Measurements from ENCODE around the gene CAPN3. TPM values are rescaled to one million over a fixed set of nuclear protein-coding genes. Genes with fewer than 3 reads are reported as not detected.
A peak's percentile ranks its signal among the peaks of the same experiment; 100 is the strongest.
"Not testable (repeated sequence)": the region's sequence is repeated elsewhere in the genome, so short reads cannot be mapped to it uniquely, and the experiment has no call there.

Gene CAPN3
- total RNA-seq, 1 donor, result 1.1 TPM

DNA sequence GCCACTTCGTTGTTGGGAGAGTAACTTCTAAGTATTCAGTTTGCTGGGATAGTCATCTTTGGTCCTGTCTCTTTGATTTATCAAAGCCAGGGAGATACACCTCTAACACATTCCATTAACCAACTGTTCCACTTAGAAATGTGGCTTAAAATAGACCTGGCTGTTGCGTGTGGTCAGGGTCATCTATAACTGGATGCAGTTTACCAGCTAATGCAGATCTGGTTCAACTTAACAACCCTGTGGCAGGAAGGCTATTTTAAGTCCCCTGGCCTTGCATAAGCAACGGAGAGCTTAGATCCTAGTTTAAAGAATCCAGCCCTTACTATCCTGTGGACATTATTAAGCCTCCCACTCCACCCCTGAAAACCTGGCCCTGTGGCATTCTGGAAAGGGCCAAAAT lies 28.1 kb upstream of the CAPN3 start:
- peaks cover 7% of the 10 kb centered on the region for H3K9me3 ChIP-seq (ENCODE audit: low read depth, low read length)
- DNase-seq (ENCODE audit: insufficient read length, low spot score, missing footprints), result no peak
- no peak overlapping the region for H3K27ac ChIP-seq (ENCODE audit: low read depth, low read length)
- no peaks in the 10 kb centered on the region for H3K27me3 ChIP-seq (ENCODE audit: insufficient read depth, low read length)
- H3K4me2 ChIP-seq (ENCODE audit: insufficient read depth, low read length), result no peak overlapping the region
- TF ChIP-seq, protein P1, sequence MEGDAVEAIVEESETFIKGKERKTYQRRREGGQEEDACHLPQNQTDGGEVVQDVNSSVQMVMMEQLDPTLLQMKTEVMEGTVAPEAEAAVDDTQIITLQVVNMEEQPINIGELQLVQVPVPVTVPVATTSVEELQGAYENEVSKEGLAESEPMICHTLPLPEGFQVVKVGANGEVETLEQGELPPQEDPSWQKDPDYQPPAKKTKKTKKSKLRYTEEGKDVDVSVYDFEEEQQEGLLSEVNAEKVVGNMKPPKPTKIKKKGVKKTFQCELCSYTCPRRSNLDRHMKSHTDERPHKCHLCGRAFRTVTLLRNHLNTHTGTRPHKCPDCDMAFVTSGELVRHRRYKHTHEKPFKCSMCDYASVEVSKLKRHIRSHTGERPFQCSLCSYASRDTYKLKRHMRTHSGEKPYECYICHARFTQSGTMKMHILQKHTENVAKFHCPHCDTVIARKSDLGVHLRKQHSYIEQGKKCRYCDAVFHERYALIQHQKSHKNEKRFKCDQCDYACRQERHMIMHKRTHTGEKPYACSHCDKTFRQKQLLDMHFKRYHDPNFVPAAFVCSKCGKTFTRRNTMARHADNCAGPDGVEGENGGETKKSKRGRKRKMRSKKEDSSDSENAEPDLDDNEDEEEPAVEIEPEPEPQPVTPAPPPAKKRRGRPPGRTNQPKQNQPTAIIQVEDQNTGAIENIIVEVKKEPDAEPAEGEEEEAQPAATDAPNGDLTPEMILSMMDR (IDR thresholded peaks at IDR 0.05; ENCODE audit: extremely low read depth, low read depth, low read length), result no peak
- H2AFZ ChIP-seq (ENCODE audit: low read length), result no peak overlapping the region
- no peaks in the 10 kb centered on the region for H3K79me2 ChIP-seq (ENCODE audit: insufficient read depth, low read length)
- no peaks in the 10 kb centered on the region for H3K4me1 ChIP-seq (ENCODE audit: insufficient read depth, low read length)
- no peaks in the 10 kb centered on the region for H4K20me1 ChIP-seq (ENCODE audit: insufficient read depth, low read length)
- H3K36me3 ChIP-seq (ENCODE audit: insufficient read depth, low read length), result peaks cover 9% of the 10 kb centered on the region
- H3K4me3 ChIP-seq (ENCODE audit: insufficient read depth, low read length), result no peak overlapping the region

DNA sequence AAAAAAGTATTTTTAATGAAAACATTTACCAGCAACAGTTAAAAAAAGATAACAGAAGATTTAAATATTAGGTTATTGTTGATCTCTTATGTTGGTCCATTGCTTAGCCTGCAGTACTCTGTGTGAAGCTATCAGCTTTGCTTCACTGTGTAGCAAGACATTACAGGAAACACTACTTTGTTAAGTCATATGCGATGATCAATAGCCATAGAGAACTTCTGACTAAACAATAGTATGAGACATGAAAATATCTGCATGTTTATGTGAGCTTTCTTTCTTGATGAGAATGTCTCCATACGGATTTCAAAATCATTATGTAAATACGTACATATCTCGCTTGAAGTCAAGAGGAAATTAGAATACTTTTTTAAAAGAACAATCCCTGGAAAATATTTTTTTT lies 27.0 kb upstream of the CAPN3 start:
- Histone ChIP-seq H3K4me1 (ENCODE audit: insufficient read depth, low read length) (no peaks in the 10 kb centered on the region), H4K20me1 (ENCODE audit: insufficient read depth, low read length) (no peaks in the 10 kb centered on the region), H3K27me3 (ENCODE audit: insufficient read depth, low read length) (no peaks in the 10 kb centered on the region), H3K4me3 (ENCODE audit: insufficient read depth, low read length) (no peak overlapping the region), H3K36me3 (ENCODE audit: insufficient read depth, low read length) (peaks cover 5% of the 10 kb centered on the region), H3K9me3 (ENCODE audit: low read depth, low read length) (peaks cover 7% of the 10 kb centered on the region), H3K4me2 (ENCODE audit: insufficient read depth, low read length) (no peak overlapping the region), H3K79me2 (ENCODE audit: insufficient read depth, low read length) (no peaks in the 10 kb centered on the region), H3K27ac (ENCODE audit: low read depth, low read length) (peak overlapping the region; percentile 25), H2AFZ (ENCODE audit: low read length) (no peak overlapping the region)
- TF ChIP-seq, protein P1 (IDR thresholded peaks at IDR 0.05; ENCODE audit: extremely low read depth, low read depth, low read length), result no peak
- DNase-seq (ENCODE audit: insufficient read length, low spot score, missing footprints), result peak; percentile 69

DNA sequence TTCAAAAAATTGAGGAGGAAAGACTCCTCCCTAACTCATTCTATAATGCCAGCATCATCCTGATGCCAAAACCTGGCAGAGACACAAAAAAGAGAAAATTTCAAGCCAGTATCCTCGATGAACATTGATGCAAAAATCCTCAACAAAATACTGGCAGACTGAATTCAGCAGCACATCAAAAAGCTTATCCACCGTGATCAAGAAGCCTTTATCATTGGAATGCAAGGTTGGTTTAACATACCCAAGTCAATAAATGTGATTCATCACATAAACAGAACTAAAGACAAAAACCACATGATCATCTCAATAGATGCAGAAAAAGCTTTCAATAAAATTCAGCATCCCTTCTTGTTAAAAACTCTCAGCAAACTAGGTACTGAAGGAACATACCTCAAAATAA lies 24.2 kb upstream of the CAPN3 start:
- DNase-seq (ENCODE audit: insufficient read length, low spot score, missing footprints), result no peak
- H3K4me3 ChIP-seq (ENCODE audit: insufficient read depth, low read length), result no peak overlapping the region
- no peaks in the 10 kb centered on the region for H3K4me1 ChIP-seq (ENCODE audit: insufficient read depth, low read length)
- no peak overlapping the region for H3K27ac ChIP-seq (ENCODE audit: low read depth, low read length)
- H3K4me2 ChIP-seq (ENCODE audit: insufficient read depth, low read length), result no peak overlapping the region
- no peaks in the 10 kb centered on the region for H3K79me2 ChIP-seq (ENCODE audit: insufficient read depth, low read length)
- TF ChIP-seq, protein P1 (IDR thresholded peaks at IDR 0.05; ENCODE audit: extremely low read depth, low read depth, low read length), result no peak
- H2AFZ ChIP-seq (ENCODE audit: low read length), result no peak overlapping the region
- H3K27me3 ChIP-seq (ENCODE audit: insufficient read depth, low read length), result no peaks in the 10 kb centered on the region
- no peaks in the 10 kb centered on the region for H4K20me1 ChIP-seq (ENCODE audit: insufficient read depth, low read length)
- H3K9me3 ChIP-seq (ENCODE audit: low read depth, low read length), result peaks cover 7% of the 10 kb centered on the region
- no peaks in the 10 kb centered on the region for H3K36me3 ChIP-seq (ENCODE audit: insufficient read depth, low read length)

DNA sequence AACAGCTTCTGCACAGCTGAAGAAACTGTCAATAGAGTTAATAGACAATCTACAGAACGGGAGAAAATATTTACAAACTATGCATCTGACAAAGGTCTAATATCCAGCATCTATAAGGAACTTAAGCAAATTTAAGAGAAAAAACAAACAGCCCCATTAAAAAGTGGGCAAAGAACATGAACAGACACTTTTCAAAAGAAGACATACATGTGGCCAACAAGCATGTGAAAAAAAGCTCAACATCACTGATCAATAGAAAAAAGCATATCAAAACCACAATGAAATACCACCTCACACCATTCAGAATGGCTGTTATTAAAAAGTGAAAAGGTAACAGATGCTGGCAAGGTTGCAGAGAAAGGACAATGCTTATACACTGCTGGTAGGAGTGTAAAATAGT lies 22.7 kb upstream of the CAPN3 start:
- H3K4me3 ChIP-seq (ENCODE audit: insufficient read depth, low read length); H3K4me1 ChIP-seq (ENCODE audit: insufficient read depth, low read length); H3K9me3 ChIP-seq (ENCODE audit: low read depth, low read length); H3K27ac ChIP-seq (ENCODE audit: low read depth, low read length); H3K27me3 ChIP-seq (ENCODE audit: insufficient read depth, low read length); H3K79me2 ChIP-seq (ENCODE audit: insufficient read depth, low read length); H4K20me1 ChIP-seq (ENCODE audit: insufficient read depth, low read length); DNase-seq (ENCODE audit: insufficient read length, low spot score, missing footprints); H2AFZ ChIP-seq (ENCODE audit: low read length); H3K4me2 ChIP-seq (ENCODE audit: insufficient read depth, low read length); H3K36me3 ChIP-seq (ENCODE audit: insufficient read depth, low read length): not testable (repeated sequence)

DNA sequence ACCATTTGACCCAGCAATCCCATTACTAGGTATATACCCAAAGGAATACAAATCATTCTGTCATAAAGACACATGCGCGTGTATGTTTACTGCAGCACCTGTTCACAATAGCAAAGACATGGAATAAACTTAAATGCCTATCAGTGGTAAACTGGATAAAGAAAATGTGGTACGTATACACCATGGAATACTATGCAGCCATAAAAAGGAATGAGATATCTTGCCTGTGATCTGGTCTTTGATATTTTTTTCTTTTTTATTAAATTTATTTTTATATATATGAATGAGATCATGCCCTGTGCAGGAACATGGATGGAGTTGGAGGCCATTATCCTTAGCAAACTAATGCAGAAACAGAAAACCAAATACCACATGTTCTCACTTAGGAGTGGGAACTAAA lies 22.2 kb upstream of the CAPN3 start:
- H3K4me1 ChIP-seq (ENCODE audit: insufficient read depth, low read length); H3K4me2 ChIP-seq (ENCODE audit: insufficient read depth, low read length); H3K27ac ChIP-seq (ENCODE audit: low read depth, low read length); H3K9me3 ChIP-seq (ENCODE audit: low read depth, low read length); H3K36me3 ChIP-seq (ENCODE audit: insufficient read depth, low read length); H2AFZ ChIP-seq (ENCODE audit: low read length); H3K27me3 ChIP-seq (ENCODE audit: insufficient read depth, low read length); H4K20me1 ChIP-seq (ENCODE audit: insufficient read depth, low read length); DNase-seq (ENCODE audit: insufficient read length, low spot score, missing footprints); H3K79me2 ChIP-seq (ENCODE audit: insufficient read depth, low read length); H3K4me3 ChIP-seq (ENCODE audit: insufficient read depth, low read length): not testable (repeated sequence)
